Body of pancreas (tissue), 4 donors: ENCODE results near the gene KLHL26. TPM values are rescaled to one million over a fixed set of nuclear protein-coding genes. Genes with fewer than 3 reads are reported as not detected.

Experiments
- ATAC-seq: fragments of 150-250 bp; one replicate; pipeline ENCODE4 v1.9.1; 2016
- DNase-seq, 4 donors: peaks; one replicate each; pipeline ENCODE4 v3.0.0-alpha.2; 2019
- H3K27ac ChIP-seq, 4 donors: fragments of 200-600 bp; sonication (generic); 1 replicate in 3 of 4; 2 replicates in 1 of 4; pipeline versions ENCODE4 v1.5.1 to v1.6.1; 2016 to 2019; ENCODE audit warnings: mild to moderate bottlenecking in 1 of 4, mixed read lengths in 1 of 4, moderate library complexity in 1 of 4
- H3K27me3 ChIP-seq, 2 donors: fragments of 200-600 bp; sonication (generic); one replicate each; pipeline ENCODE4 v1.6.0; 2016; ENCODE audit warnings: mild to moderate bottlenecking in 1 of 2
- H3K36me3 ChIP-seq, 2 donors: fragments of 200-600 bp; sonication (generic); replicated peaks in 1 of 2; 2 replicates each; pipeline ENCODE4 v1.5.1; 2016; ENCODE audit warnings: low read depth in 2 of 2; ENCODE audit not compliant: insufficient read depth in 1 of 2
- H3K4me1 ChIP-seq: fragments of 200-600 bp; sonication (generic); one replicate; pipeline ENCODE4 v1.6.0; 2016
- H3K4me3 ChIP-seq, 2 donors: fragments of 200-600 bp; sonication (generic); 1 replicate in 1 of 2; 2 replicates in 1 of 2; pipeline ENCODE4 v1.5.1; 2016 to 2019
- H3K9me3 ChIP-seq, 3 donors: fragments of 200-600 bp; sonication (generic); 1 replicate in 2 of 3; 2 replicates in 1 of 3; pipeline ENCODE4 v1.5.1; 2016
- CTCF ChIP-seq, 7 experiments: fragments of 450-650 bp in 4 of 7; fragments of 200-600 bp in 3 of 7; sonication (generic) in 3 of 7; IDR thresholded peaks; one replicate each; pipeline ENCODE4 v1.5.1; 2016 to 2019; ENCODE audit warnings: antibody characterized with exemption in 7 of 7
- POLR2A ChIP-seq, 3 donors: fragments of 450-650 bp; IDR thresholded peaks; one replicate each; pipeline ENCODE4 v1.6.1; 2016; ENCODE audit warnings: antibody characterized with exemption in 3 of 3, mild to moderate bottlenecking in 2 of 3
- WGBS, 2 donors: methylation state at CpG; one replicate each; pipeline ENCODE4 v1.1.5; 2017; 5-methylcytosine and 5-hydroxymethylcytosine counted together
- intact Hi-C: fragments of 100-400 bp; cut with DNase I; formaldehyde crosslinking; loops from one replicate; pipeline ENCODE4 v1.15.1; 2023
- total RNA-seq, 2 donors: library from RNA; depleted of rRNA; stranded (reverse); fragments of >200 nt; gene quantifications; one replicate each; pipeline ENCODE4 v1.1.0, GENCODE V29; 2016

Gene KLHL26, protein sequence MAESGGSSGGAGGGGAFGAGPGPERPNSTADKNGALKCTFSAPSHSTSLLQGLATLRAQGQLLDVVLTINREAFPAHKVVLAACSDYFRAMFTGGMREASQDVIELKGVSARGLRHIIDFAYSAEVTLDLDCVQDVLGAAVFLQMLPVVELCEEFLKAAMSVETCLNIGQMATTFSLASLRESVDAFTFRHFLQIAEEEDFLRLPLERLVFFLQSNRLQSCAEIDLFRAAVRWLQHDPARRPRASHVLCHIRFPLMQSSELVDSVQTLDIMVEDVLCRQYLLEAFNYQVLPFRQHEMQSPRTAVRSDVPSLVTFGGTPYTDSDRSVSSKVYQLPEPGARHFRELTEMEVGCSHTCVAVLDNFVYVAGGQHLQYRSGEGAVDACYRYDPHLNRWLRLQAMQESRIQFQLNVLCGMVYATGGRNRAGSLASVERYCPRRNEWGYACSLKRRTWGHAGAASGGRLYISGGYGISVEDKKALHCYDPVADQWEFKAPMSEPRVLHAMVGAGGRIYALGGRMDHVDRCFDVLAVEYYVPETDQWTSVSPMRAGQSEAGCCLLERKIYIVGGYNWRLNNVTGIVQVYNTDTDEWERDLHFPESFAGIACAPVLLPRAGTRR
- 1 to 10 TPM; 3.6 to 8.9 TPM for total RNA-seq

DNA sequence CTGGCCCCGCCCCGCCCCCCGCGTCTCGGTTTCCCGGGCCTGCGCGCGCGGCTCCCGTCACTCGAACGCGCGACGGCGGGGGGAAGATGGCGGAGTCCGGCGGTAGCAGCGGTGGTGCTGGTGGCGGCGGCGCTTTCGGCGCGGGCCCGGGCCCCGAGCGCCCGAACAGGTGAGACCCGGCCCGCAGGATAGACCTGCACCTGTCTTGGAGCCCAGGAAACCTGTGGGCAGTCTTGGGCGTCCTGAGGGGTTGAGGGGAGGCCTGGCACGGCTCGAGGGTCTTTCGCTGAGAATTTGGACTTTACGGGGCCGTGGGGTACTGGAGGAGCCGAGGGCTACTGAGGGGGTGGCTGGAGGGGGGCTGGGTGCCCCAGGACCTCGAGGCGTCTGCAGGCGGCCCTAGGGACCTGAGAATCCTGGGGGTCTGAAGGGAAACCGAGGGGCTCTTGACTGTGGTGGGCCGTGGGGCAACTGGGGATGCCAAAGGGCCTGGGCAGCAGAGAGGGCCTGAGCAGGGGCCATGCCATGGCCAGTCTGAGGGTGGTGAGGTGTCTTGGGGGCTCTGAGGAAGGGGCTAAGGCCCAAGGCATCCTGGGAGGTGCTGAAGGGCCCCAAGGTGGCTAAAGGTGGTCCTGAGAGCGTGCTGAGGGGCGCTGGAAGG is at the start of gene KLHL26:
KLHL26 (plus strand) TSS at position 60 of the 661 bp plus-strand sequence; CDS start at position 87, 27 bp downstream.
- intact Hi-C loops = no loop called here
- no peak for DNase-seq
- no peak for ATAC-seq
- TF ChIP-seq CTCF (IDR thresholded peaks at IDR 0.05) (no peak), POLR2A (IDR thresholded peaks at IDR 0.05) (peak; percentile 50 to 76 (median 75))
- peak within 1 kb of the TSS; percentile 24 to 78 for H3K4me3 ChIP-seq
- no peaks in the 10 kb centered on the region for H3K27me3 ChIP-seq
- peaks cover 27% of the 10 kb centered on the region for H3K4me1 ChIP-seq
- no peaks in the 10 kb centered on the region for H3K36me3 ChIP-seq
- 3 to 9% methylated on average over 8 to 25 of the region's 47 CpGs for WGBS, 2 donors
- H3K9me3 ChIP-seq = no peaks in the 10 kb centered on the region
- H3K27ac ChIP-seq = peak within 1 kb of the TSS; percentile 82 to 97 (median 96)

DNA sequence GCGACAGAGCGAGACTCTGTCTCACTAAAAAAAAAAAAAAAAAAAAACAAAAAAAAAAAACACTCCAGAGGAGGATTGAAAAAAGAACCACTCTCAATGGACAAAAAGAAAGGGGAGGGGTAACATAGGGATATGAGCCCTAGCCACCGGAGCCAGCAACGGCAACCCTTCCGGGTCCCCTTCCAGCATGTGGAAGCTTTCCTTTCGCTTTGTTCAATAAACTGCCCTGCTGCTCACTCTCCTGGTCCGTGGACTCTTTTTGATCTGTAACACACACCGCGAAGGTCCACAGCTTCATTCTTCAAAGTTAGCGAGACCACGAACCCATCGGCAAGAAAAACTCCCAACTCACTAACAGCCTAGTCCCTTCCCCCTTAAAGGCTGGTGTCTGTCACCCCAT is 49.3 kb upstream of the KLHL26 start:
- H3K27ac ChIP-seq = peak overlapping the region in 1 of 4 donors; percentile 93
- no peak for DNase-seq
- WGBS, 2 donors = 90 to 97% methylated on average over 11 to 12 of the region's 12 CpGs
- no peaks in the 10 kb centered on the region for H3K27me3 ChIP-seq
- no peaks in the 10 kb centered on the region for H3K36me3 ChIP-seq
- no peak overlapping the region for H3K4me3 ChIP-seq
- peaks cover 15% of the 10 kb centered on the region for H3K4me1 ChIP-seq
- TF ChIP-seq POLR2A (IDR thresholded peaks at IDR 0.05) = no peak
- TF ChIP-seq CTCF (IDR thresholded peaks at IDR 0.05) = no peak
- ATAC-seq = no peak
- intact Hi-C loops = no loop called here
- H3K9me3 ChIP-seq = no peaks in the 10 kb centered on the region

GRCh38 chr19:18587962-18588610 is 48.7 kb upstream of the KLHL26 start:
- Histone ChIP-seq H3K36me3 (no peaks in the 10 kb centered on the region), H3K27me3 (no peaks in the 10 kb centered on the region), H3K27ac (peak overlapping the region; percentile 71 to 93 (median 84)), H3K4me1 (peaks cover 15% of the 10 kb centered on the region), H3K9me3 (no peaks in the 10 kb centered on the region), H3K4me3 (peak overlapping the region in 1 of 2 donors; percentile 92)
- peak; percentile 28 for ATAC-seq
- TF ChIP-seq CTCF (IDR thresholded peaks at IDR 0.05) (no peak), POLR2A (IDR thresholded peaks at IDR 0.05) (no peak)
- 36 to 61% methylated on average over 5 to 16 of the region's 16 CpGs for WGBS, 2 donors
- no peak for DNase-seq
- intact Hi-C loops = no loop called here

DNA sequence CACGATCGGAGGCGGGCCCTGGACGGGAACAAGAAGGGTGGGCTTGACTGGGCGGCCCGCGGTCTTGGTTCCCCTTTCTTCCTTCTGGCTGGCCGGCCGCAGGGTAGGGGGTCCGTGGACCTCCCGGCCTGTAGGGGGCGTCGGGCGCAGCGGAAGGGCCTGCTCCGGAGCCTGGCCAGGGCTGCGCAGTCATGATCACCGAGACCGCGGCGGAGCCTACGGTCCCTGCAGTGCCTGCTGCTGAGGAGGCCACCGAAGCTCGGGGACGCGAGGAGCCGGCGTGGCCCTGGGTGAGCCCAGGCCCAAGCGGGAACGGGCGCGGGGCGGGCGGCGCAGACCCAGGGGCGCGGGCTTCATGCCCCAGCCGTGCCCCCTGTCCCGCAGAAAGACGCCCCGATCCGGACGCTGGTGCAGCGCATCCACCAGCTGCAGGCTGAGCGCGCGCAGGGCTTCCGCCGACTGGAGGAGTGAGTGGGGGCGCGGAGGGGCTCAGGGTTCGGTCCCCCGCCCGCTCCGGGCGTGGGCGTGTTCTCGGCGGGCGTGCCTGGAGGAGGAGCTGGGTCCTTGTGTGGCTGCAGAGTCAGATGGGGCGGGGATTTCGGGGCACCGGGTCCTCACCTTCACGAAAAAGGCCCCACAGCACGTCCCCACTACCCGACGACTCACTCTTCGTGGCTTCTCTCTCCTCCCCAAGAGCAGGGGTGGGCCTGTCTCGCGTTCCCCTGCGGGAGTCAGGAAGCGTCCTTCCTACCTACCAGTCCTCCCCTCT is 48.0 kb upstream of the KLHL26 start, which contains the start of gene REX1BD:
REX1BD (plus strand) TSS at position 188 of the 769 bp plus-strand sequence; CDS start at position 192, 4 bp downstream.
- ATAC-seq (peak; percentile 89), DNase-seq (peak; percentile 80 to 83 (median 81))
- H3K4me1 ChIP-seq = peaks cover 15% of the 10 kb centered on the region
- TF ChIP-seq POLR2A (IDR thresholded peaks at IDR 0.05) (peak; percentile 44 to 64 (median 60)), CTCF (IDR thresholded peaks at IDR 0.05) (peak; percentile 84 to 94 (median 88))
- H3K27ac ChIP-seq = peak within 1 kb of the TSS; percentile 71 to 93 (median 84)
- H3K27me3 ChIP-seq = no peaks in the 10 kb centered on the region
- intact Hi-C loops = no loop called here
- peak within 1 kb of the TSS; percentile 83 to 92 for H3K4me3 ChIP-seq
- 0% methylated on average over 72 of the region's 72 CpGs; no CpG with 5 or more reads in 1 of the 2 donors for WGBS, 2 donors
- no peaks in the 10 kb centered on the region for H3K9me3 ChIP-seq
- H3K36me3 ChIP-seq = no peaks in the 10 kb centered on the region
